ENCODE results near the gene ASPG.

Gene ASPG

DNA sequence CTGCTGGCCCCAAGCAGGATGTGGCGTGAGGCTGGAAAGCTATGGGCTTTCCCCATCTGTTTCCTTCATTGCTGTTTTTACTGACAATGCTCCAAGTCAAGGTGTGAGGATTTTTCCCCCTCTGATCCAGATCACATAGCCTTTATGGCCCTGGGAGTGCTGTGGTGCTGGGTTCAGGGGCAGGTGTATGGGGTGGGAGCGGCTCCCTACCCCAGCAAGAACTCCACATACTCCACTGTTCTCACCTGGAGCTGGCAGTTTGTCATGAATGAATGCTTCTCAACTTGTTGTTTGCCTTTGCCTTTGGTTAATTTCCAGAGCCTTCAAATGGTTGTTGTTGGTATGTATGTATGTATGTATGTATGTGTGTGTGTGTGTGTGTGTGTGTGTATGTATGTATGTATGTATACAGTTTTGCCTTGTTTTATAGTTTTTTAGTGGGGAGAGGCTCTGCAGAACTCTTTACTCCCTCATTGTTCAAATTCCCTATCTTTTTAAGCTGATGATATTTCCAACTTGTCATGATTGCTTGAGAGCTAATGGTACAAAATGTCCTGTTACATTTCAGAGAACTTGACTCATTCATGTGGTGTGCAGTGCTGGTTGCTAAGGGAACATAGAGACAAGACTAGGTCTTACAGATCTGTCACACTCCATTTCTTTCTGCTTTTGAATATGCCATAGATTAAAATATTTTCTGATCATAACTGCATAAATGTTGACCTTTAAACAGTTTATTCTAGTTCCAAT, 36.6 kb upstream of the ASPG start:
- Histone ChIP-seq H3K4me2 (peak overlapping the region in 5 of 11 experiments; percentile 2 to 30 (median 10); a peak in 4 of 22 replicates), H3K9me3 (replicated peaks in 1 of 11) (peaks cover 0 to 10% (median 0%) of the 10 kb centered on the region in 11 experiments; a peak in 1 of 22 replicates), H4K20me1 (no peaks in the 10 kb centered on the region; a peak in 1 of 22 replicates), H3K27ac (no peak overlapping the region), H3K36me3 (peaks cover 0 to 31% (median 0%) of the 10 kb centered on the region in 11 experiments; a peak in 3 of 22 replicates), H3K4me3 (no peak overlapping the region), H3K4me1 (peaks cover 0 to 23% (median 14%) of the 10 kb centered on the region in 10 experiments; a peak in 10 of 20 replicates), H3K27me3 (no peaks in the 10 kb centered on the region), H3K9ac (no peak overlapping the region)
- TF ChIP-seq Cebpa-rat (IDR thresholded peaks at IDR 0.05): no peak

- H3K4me3 ChIP-seq: no peak overlapping the region
- H3K4me2 ChIP-seq: 0 out of 22 replicates have a peak overlapping the region, but pooled peaks of 1 of the 11 experiments have one; percentile 13
- H3K36me3 ChIP-seq: peaks cover 0 to 31% (median 0%) of the 10 kb centered on the region in 11 experiments; a peak in 2 of 22 replicates
- no peak overlapping the region for H3K27ac ChIP-seq
- H3K9me3 ChIP-seq (replicated peaks in 1 of 11): peaks cover 0 to 10% (median 0%) of the 10 kb centered on the region in 11 experiments; a peak in 1 of 22 replicates
- no peak overlapping the region for H3K9ac ChIP-seq
- H3K4me1 ChIP-seq: peaks cover 0 to 23% (median 14%) of the 10 kb centered on the region in 10 experiments; a peak in 10 of 20 replicates
- H4K20me1 ChIP-seq: no peaks in the 10 kb centered on the region; a peak in 1 of 22 replicates
- H3K27me3 ChIP-seq: no peaks in the 10 kb centered on the region
- TF ChIP-seq Cebpa-rat (IDR thresholded peaks at IDR 0.05): no peak
Measured at GRCh38 chr14:104049576-104050240, 35.8 kb upstream of the ASPG start.

GRCh38 chr14:104051092-104051813, 34.2 kb upstream of the ASPG start:
- H3K9ac ChIP-seq: no peak overlapping the region
- H3K9me3 ChIP-seq (replicated peaks in 1 of 11): peaks cover 0 to 10% (median 0%) of the 10 kb centered on the region in 11 experiments; a peak in 1 of 22 replicates
- peak overlapping the region in 3 of 11 experiments; percentile 1 to 37 (median 8); a peak in 2 of 22 replicates for H3K4me2 ChIP-seq
- H3K27me3 ChIP-seq: no peaks in the 10 kb centered on the region
- H4K20me1 ChIP-seq: no peaks in the 10 kb centered on the region; a peak in 1 of 22 replicates
- no peak for TF ChIP-seq Cebpa-rat (IDR thresholded peaks at IDR 0.05)
- peaks cover 0 to 23% (median 14%) of the 10 kb centered on the region in 10 experiments; a peak in 10 of 20 replicates for H3K4me1 ChIP-seq
- no peak overlapping the region for H3K27ac ChIP-seq
- no peak overlapping the region for H3K4me3 ChIP-seq
- peaks cover 0 to 31% (median 0%) of the 10 kb centered on the region in 11 experiments; a peak in 2 of 22 replicates for H3K36me3 ChIP-seq

DNA sequence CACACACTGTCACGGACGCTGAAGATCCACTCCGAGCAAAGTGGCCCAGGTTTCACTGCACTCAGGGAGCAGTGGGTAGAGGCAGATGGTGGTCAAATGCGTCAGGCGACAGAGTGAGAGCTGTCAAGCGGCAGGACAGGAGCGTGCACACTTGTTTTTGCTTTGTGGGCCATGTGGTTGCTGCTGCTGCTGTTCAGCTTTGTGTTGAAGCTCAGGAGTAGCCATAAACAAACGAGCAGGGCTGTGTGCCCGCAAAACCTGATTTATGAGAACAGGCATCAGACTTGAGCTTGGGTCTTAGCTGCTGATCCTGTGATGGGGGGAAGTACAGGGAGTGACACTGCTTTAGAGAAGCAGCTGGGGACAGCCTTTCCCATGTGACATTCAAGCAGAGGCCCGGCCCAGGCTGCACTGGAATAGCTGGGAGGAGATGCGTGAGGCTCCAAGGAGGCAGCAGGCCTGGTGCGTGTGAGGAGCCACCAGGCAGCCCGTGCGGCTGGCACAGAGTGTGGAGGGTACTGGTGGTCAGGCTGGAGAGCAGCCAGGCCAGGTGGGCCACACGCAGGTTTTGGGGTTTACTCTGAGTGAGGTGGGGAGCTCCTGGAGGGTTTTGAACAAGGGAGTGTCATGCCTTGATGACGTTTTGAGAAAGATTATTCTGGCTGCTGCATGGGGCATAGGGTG, 31.1 kb upstream of the ASPG start:
- H3K4me2 ChIP-seq: no peak overlapping the region
- H4K20me1 ChIP-seq: no peaks in the 10 kb centered on the region; a peak in 1 of 22 replicates
- no peak for TF ChIP-seq Cebpa-rat (IDR thresholded peaks at IDR 0.05)
- peaks cover 0 to 31% (median 0%) of the 10 kb centered on the region in 11 experiments; a peak in 2 of 22 replicates for H3K36me3 ChIP-seq
- H3K4me1 ChIP-seq: peaks cover 0 to 15% (median 6%) of the 10 kb centered on the region in 10 experiments; a peak in 8 of 20 replicates
- no peak overlapping the region for H3K27ac ChIP-seq
- no peak overlapping the region for H3K4me3 ChIP-seq
- H3K9ac ChIP-seq: no peak overlapping the region
- H3K9me3 ChIP-seq (replicated peaks in 1 of 11): 0 out of 22 replicates have a peak, but pooled peaks cover 0 to 10% (median 0%) of the 10 kb centered on the region in 11 experiments
- H3K27me3 ChIP-seq: no peaks in the 10 kb centered on the region

DNA sequence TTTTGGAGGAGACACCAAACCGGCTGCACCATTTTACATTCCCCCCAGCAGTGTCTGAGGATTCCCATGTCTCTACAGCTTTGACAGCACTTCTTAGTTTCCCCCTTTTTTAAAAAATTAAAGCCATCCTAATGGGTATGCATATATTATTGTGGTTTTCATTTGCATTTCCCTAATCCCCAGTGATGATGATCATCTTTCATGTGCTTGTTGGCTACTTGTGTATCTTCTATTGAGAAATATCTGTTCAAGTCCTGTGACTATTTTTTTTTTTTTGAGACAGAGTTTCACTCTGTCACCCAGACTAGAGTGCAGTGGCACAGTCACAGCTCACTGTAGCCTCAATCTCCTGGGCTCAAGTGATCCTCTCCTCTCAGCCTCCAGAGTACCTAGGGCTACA, 23.2 kb upstream of the ASPG start:
- H3K4me3 ChIP-seq: no peak overlapping the region
- no peak overlapping the region for H3K9ac ChIP-seq
- peaks cover 0 to 14% (median 0%) of the 10 kb centered on the region in 11 experiments; a peak in 4 of 22 replicates for H3K36me3 ChIP-seq
- no peak for TF ChIP-seq Cebpa-rat (IDR thresholded peaks at IDR 0.05)
- no peak overlapping the region for H3K27ac ChIP-seq
- no peak overlapping the region for H3K4me2 ChIP-seq
- H4K20me1 ChIP-seq: no peaks in the 10 kb centered on the region
- H3K9me3 ChIP-seq (replicated peaks in 1 of 11): peaks cover 18 to 30% (median 20%) of the 10 kb centered on the region in 11 experiments
- H3K27me3 ChIP-seq: 0 out of 22 replicates have a peak, but pooled peaks cover 0 to 2% (median 0%) of the 10 kb centered on the region in 11 experiments
- H3K4me1 ChIP-seq: no peaks in the 10 kb centered on the region

DNA sequence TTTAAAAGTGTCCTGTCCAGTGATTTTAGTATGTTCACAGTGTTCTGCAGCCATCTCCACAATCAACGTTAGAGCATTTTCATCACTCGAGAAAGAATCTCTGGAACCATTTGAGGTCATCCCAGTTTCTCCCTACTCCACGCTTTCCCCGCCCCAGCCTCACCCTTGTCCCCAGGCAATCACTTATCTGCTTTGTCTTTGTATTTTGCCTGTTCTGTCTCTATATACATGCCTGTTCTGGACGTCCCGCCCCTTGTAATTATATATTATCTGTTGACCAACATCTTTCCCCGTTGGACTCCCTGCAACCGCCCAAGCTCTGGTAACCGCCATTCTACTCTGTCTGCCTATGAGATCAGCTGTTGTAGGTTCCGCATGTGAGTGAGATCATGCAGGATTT, 21.5 kb upstream of the ASPG start:
- H3K27ac ChIP-seq: no peak overlapping the region
- H4K20me1 ChIP-seq: no peaks in the 10 kb centered on the region
- H3K36me3 ChIP-seq: peaks cover 0 to 14% (median 0%) of the 10 kb centered on the region in 11 experiments; a peak in 4 of 22 replicates
- H3K4me1 ChIP-seq: no peaks in the 10 kb centered on the region
- no peak for TF ChIP-seq Cebpa-rat (IDR thresholded peaks at IDR 0.05)
- 0 out of 22 replicates have a peak, but pooled peaks cover 0 to 2% (median 0%) of the 10 kb centered on the region in 11 experiments for H3K27me3 ChIP-seq
- peaks cover 26 to 39% (median 32%) of the 10 kb centered on the region in 11 experiments for H3K9me3 ChIP-seq (replicated peaks in 1 of 11)
- H3K4me3 ChIP-seq: no peak overlapping the region
- H3K9ac ChIP-seq: no peak overlapping the region
- H3K4me2 ChIP-seq: no peak overlapping the region

GRCh38 chr14:104066279-104066678, 19.2 kb upstream of the ASPG start:
- Histone ChIP-seq H3K4me3 (peak overlapping the region in 1 of 10 experiments; percentile 18; a peak in 1 of 20 replicates), H3K4me1 (no peaks in the 10 kb centered on the region), H3K27ac (no peak overlapping the region), H3K4me2 (no peak overlapping the region), H3K9ac (no peak overlapping the region), H3K9me3 (replicated peaks in 1 of 11) (peaks cover 28 to 39% (median 33%) of the 10 kb centered on the region in 11 experiments), H3K27me3 (0 out of 22 replicates have a peak, but pooled peaks cover 0 to 2% (median 0%) of the 10 kb centered on the region in 11 experiments), H4K20me1 (no peaks in the 10 kb centered on the region), H3K36me3 (peaks cover 0 to 14% (median 0%) of the 10 kb centered on the region in 11 experiments; a peak in 4 of 22 replicates)
- TF ChIP-seq Cebpa-rat (IDR thresholded peaks at IDR 0.05): no peak

Data from BLaER1 treated with 17β-estradiol and CSF1 and Interleukin-3, amounts not matched to agents 10 nM and 100 nM (cell line).